Astrocyte (in vitro differentiated cells and primary cell): ENCODE data around the gene PMEL.

Source experiments
- CTCF ChIP-seq: IDR thresholded peaks from 2 replicates; pipeline ENCODE4 v1.5.1; 2011; ENCODE audit warnings: low read depth, mild to moderate bottlenecking, inconsistent platforms, low read length, moderate library complexity; ENCODE audit not compliant: insufficient read depth
- EZH2 ChIP-seq: IDR thresholded peaks from 2 replicates; pipeline ENCODE4 v1.6.1; 2012; ENCODE audit warnings: mild to moderate bottlenecking, low read length, inconsistent platforms; ENCODE audit not compliant: insufficient read depth

GRCh38 chr12:55942055-55942454 is 23.8 kb downstream of the PMEL start:
- TF ChIP-seq CTCF (no peak), EZH2 (no peak)
